ENCODE data around the gene CRLF1.

CRLF1 gene

GRCh38 chr19:18612051-18612771, 5.6 kb upstream of the CRLF1 start:
- peak overlapping the region; percentile 68 for H3K4me3 ChIP-seq (ENCODE audit: low read length)
- no peak overlapping the region for H3K9ac ChIP-seq (ENCODE audit: low read depth, low read length)
- H3K27me3 ChIP-seq (ENCODE audit: control insufficient read depth, insufficient read depth, low read length), result peaks cover 72% of the 10 kb centered on the region

GRCh38 chr19:18611327-18612050, 4.9 kb upstream of the CRLF1 start:
- Histone ChIP-seq H3K36me3 (ENCODE audit: insufficient read depth, low read length) (no peaks in the 10 kb centered on the region), H3K4me1 (ENCODE audit: control insufficient read depth, insufficient read depth, low read length) (peaks cover 15% of the 10 kb centered on the region), H3K9me3 (replicated peaks; ENCODE audit: low read length) (no peaks in the 10 kb centered on the region), H3K4me3 (ENCODE audit: low read length) (peak overlapping the region; percentile 19), H3K9ac (ENCODE audit: low read depth, low read length) (no peak overlapping the region), H3K27me3 (ENCODE audit: control insufficient read depth, insufficient read depth, low read length) (peaks cover 73% of the 10 kb centered on the region), H3K4me2 (ENCODE audit: low read length) (peak overlapping the region; percentile 85)

More at GRCh38 chr19:18612051-18612771, 5.6 kb upstream of the CRLF1 start:
- Histone ChIP-seq H3K36me3 (ENCODE audit: insufficient read depth, low read length) (no peaks in the 10 kb centered on the region), H3K9me3 (replicated peaks; ENCODE audit: low read length) (no peaks in the 10 kb centered on the region), H3K4me1 (ENCODE audit: control insufficient read depth, insufficient read depth, low read length) (peaks cover 15% of the 10 kb centered on the region), H3K4me2 (ENCODE audit: low read length) (peak overlapping the region; percentile 85)

DNA sequence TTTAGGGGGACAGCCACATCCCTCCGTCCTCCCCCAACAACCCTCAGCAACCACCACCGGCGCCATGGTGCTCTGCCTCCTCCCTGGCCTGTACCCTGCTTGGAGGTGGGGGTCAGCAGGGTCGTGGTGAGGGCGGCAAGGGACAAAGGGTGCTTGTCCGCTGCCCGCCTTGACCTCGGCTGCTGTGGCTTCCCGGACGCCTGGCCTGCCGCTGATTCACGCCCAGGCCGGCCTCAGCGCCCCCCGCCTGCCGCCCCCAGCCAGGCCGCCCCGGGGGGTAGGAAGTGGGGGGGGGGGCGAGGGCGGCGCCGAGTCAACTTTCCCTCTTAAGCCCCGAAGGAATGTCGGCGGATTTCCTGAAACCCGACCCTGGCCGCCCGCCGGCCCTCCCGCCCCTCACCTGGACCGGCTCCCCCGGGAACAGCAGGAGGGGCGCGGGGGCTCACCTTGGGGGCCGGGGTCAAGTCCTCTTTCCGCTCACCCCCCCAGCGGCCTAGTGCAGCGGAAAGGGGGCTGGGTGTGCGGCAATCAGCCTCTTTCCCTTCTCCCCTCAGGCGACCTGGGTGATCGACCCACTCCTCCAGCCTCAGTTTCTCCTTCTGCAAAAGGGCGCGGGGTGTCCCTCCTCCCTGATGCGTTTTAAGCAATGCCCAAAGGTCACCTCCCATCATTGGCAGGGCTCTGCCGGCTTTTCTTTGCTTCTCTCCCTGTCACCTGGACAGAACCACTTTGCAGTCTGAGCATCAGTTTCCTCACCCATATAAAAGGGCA, 4.1 kb upstream of the CRLF1 start:
- Histone ChIP-seq H3K27me3 (ENCODE audit: control insufficient read depth, insufficient read depth, low read length) (peaks cover 73% of the 10 kb centered on the region), H3K9me3 (replicated peaks; ENCODE audit: low read length) (no peaks in the 10 kb centered on the region), H3K4me2 (ENCODE audit: low read length) (no peak overlapping the region), H3K36me3 (ENCODE audit: insufficient read depth, low read length) (no peaks in the 10 kb centered on the region), H3K9ac (ENCODE audit: low read depth, low read length) (no peak overlapping the region), H3K4me1 (ENCODE audit: control insufficient read depth, insufficient read depth, low read length) (peaks cover 15% of the 10 kb centered on the region), H3K4me3 (ENCODE audit: low read length) (no peak overlapping the region)

DNA sequence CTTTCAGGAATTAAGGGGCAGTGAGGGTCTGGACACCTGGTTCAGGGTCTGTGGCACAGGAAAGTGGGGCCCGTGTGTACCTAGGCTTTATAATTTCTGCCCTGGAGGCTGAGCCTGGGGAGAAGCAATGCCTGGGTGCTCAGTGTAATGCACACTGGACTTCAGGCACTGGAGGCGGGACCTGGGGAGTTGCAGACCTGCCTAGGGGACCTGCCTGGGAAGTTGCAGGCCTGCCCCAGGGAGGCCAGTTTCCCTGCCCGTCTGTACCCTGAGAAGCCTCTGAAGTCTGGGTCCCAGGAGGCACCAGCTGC, 3.6 kb upstream of the CRLF1 start:
- Histone ChIP-seq H3K4me3 (ENCODE audit: low read length) (no peak overlapping the region), H3K4me2 (ENCODE audit: low read length) (no peak overlapping the region), H3K4me1 (ENCODE audit: control insufficient read depth, insufficient read depth, low read length) (peaks cover 15% of the 10 kb centered on the region), H3K9ac (ENCODE audit: low read depth, low read length) (no peak overlapping the region), H3K27me3 (ENCODE audit: control insufficient read depth, insufficient read depth, low read length) (peaks cover 70% of the 10 kb centered on the region), H3K36me3 (ENCODE audit: insufficient read depth, low read length) (no peaks in the 10 kb centered on the region), H3K9me3 (replicated peaks; ENCODE audit: low read length) (no peaks in the 10 kb centered on the region)

GRCh38 chr19:18609717-18610051, 3.1 kb upstream of the CRLF1 start:
- peaks cover 68% of the 10 kb centered on the region for H3K27me3 ChIP-seq (ENCODE audit: control insufficient read depth, insufficient read depth, low read length)
- no peak overlapping the region for H3K9ac ChIP-seq (ENCODE audit: low read depth, low read length)
- no peak overlapping the region for H3K4me2 ChIP-seq (ENCODE audit: low read length)
- no peak overlapping the region for H3K4me3 ChIP-seq (ENCODE audit: low read length)
- peaks cover 15% of the 10 kb centered on the region for H3K4me1 ChIP-seq (ENCODE audit: control insufficient read depth, insufficient read depth, low read length)
- H3K9me3 ChIP-seq (replicated peaks; ENCODE audit: low read length), result no peaks in the 10 kb centered on the region
- H3K36me3 ChIP-seq (ENCODE audit: insufficient read depth, low read length), result no peaks in the 10 kb centered on the region

- Histone ChIP-seq H3K9ac (ENCODE audit: low read depth, low read length) (no peak overlapping the region), H3K27me3 (ENCODE audit: control insufficient read depth, insufficient read depth, low read length) (peaks cover 62% of the 10 kb centered on the region), H3K9me3 (replicated peaks; ENCODE audit: low read length) (no peaks in the 10 kb centered on the region), H3K36me3 (ENCODE audit: insufficient read depth, low read length) (no peaks in the 10 kb centered on the region), H3K4me3 (ENCODE audit: low read length) (no peak overlapping the region), H3K4me2 (ENCODE audit: low read length) (no peak overlapping the region), H3K4me1 (ENCODE audit: control insufficient read depth, insufficient read depth, low read length) (peaks cover 21% of the 10 kb centered on the region)
Measured at GRCh38 chr19:18608805-18609716, 2.5 kb upstream of the CRLF1 start.

- Histone ChIP-seq H3K9ac (ENCODE audit: low read depth, low read length) (no peak overlapping the region), H3K4me2 (ENCODE audit: low read length) (peak overlapping the region; percentile 77), H3K4me3 (ENCODE audit: low read length) (no peak overlapping the region), H3K9me3 (replicated peaks; ENCODE audit: low read length) (no peaks in the 10 kb centered on the region), H3K36me3 (ENCODE audit: insufficient read depth, low read length) (no peaks in the 10 kb centered on the region), H3K27me3 (ENCODE audit: control insufficient read depth, insufficient read depth, low read length) (peaks cover 55% of the 10 kb centered on the region), H3K4me1 (ENCODE audit: control insufficient read depth, insufficient read depth, low read length) (peaks cover 28% of the 10 kb centered on the region)
Measured at GRCh38 chr19:18608102-18608804, 1.7 kb upstream of the CRLF1 start.

DNA sequence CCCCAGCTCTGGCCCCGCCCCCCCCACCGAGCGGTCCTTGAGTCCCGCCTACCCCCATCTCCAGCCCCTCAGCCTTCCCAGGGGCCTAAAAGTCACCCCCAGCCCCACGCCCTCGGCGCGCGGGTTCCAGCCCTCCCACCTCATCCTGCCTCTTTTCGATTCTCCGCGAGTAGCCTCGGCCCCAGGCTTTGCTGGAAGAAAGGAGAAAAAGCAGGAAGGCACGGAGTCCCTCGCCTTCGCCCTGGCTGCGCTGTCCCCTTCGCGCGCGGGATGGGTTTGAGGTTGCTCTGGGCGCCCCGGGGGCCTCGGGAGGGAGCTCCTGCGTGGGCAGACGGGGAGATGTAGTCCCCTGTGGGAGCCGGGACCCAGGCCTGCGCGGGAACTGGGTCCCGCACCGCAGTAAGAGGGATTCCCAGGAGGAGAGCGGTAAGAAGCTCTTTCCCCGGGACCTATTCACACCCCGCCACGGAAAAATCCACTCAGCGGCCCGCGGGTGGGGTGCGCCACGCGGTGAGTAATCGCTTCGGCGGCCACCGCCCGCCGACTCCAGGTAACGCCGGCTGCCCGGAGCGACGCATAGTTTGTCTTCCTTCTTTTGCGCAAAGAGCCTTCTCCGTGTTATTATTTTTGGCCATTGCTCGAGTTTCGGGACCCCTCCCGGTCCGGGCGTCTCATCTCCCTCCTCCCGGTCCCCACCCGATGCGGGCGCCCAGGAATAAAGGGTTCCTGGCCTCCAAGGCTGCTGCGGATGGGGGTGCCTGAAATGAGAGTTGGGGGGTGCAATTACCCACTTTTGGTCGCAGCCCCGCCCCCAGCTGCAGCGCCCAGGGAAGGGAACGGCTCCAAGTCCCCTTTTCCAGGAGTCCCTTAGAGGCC, 865 bp upstream of the CRLF1 start:
- H3K27me3 ChIP-seq (ENCODE audit: control insufficient read depth, insufficient read depth, low read length), result peaks cover 48% of the 10 kb centered on the region
- H3K4me2 ChIP-seq (ENCODE audit: low read length), result peak overlapping the region; percentile 77
- H3K4me3 ChIP-seq (ENCODE audit: low read length), result peak overlapping the region; percentile 60
- no peak overlapping the region for H3K9ac ChIP-seq (ENCODE audit: low read depth, low read length)
- H3K4me1 ChIP-seq (ENCODE audit: control insufficient read depth, insufficient read depth, low read length), result peaks cover 32% of the 10 kb centered on the region
- H3K36me3 ChIP-seq (ENCODE audit: insufficient read depth, low read length), result no peaks in the 10 kb centered on the region
- no peaks in the 10 kb centered on the region for H3K9me3 ChIP-seq (replicated peaks; ENCODE audit: low read length)

GRCh38 chr19:18605546-18606280, 886 bp downstream of the CRLF1 start:
- Histone ChIP-seq H3K27me3 (ENCODE audit: control insufficient read depth, insufficient read depth, low read length) (peaks cover 33% of the 10 kb centered on the region), H3K9ac (ENCODE audit: low read depth, low read length) (peak overlapping the region; percentile 59), H3K4me3 (ENCODE audit: low read length) (peak overlapping the region; percentile 72), H3K36me3 (ENCODE audit: insufficient read depth, low read length) (no peaks in the 10 kb centered on the region), H3K9me3 (replicated peaks; ENCODE audit: low read length) (no peaks in the 10 kb centered on the region), H3K4me2 (ENCODE audit: low read length) (peak overlapping the region; percentile 84), H3K4me1 (ENCODE audit: control insufficient read depth, insufficient read depth, low read length) (peaks cover 23% of the 10 kb centered on the region)
